Caco-2 (cell line): Measurements from ENCODE around the gene NPAT. TPM values are rescaled to one million over a fixed set of nuclear protein-coding genes. Genes with fewer than 3 reads are reported as not detected.

Source experiments
- BruUV-seq: library from RNA; stranded (reverse); fragments of 400-500 nt; replicated peaks from 2 replicates; lab custom pipeline; 2021; lab: Mats Ljungman, UMichigan
- CTCF ChIA-PET: fragments of 300-600 bp; sonication (Branson Sonifier 250); formaldehyde crosslinking; loops from one replicate; lab custom pipeline; 2022; ENCODE audit warnings: antibody characterized with exemption; lab: Charles Lee
- POLR2A ChIA-PET: fragments of 300-600 bp; sonication (Branson Sonifier 250); formaldehyde crosslinking; loops from one replicate; lab custom pipeline; 2022; ENCODE audit warnings: antibody characterized with exemption; lab: Charles Lee
- DNase-seq, 2 experiments: peaks; one replicate each; pipeline versions ENCODE4 v3.0.0 to v3.0.0-alpha.2; 2020 to 2022
- H3K27me3 ChIP-seq: replicated peaks from 2 replicates; pipeline ENCODE4 v1.6.0; 2011; ENCODE audit warnings: low read length; ENCODE audit not compliant: control insufficient read depth, insufficient read depth
- H3K36me3 ChIP-seq: 2 replicates; pipeline ENCODE4 v1.5.1; 2011; ENCODE audit warnings: low read length; ENCODE audit not compliant: control insufficient read depth, insufficient read depth
- H3K4me1 ChIP-seq: fragments of 250-450 bp; sonication (Bioruptor Pico); 2 replicates; pipeline ENCODE4 v1.5.1; 2020; ENCODE audit warnings: mild to moderate bottlenecking
- H3K4me3 ChIP-seq: 2 replicates; pipeline ENCODE4 v1.5.1; 2011; ENCODE audit warnings: low read depth, mild to moderate bottlenecking, control low read depth, low read length
- H3K9me3 ChIP-seq: fragments of 250-450 bp; sonication (Bioruptor Pico); 2 replicates; pipeline ENCODE4 v1.5.1; 2020; ENCODE audit warnings: mild to moderate bottlenecking, moderate library complexity
- H3K27ac Mint-ChIP-seq: one replicate; pipeline ENCODE4 v1.8.0; 2022; ENCODE audit warnings: mixed read lengths; ENCODE audit not compliant: unreplicated experiment
- H3K27me3 Mint-ChIP-seq: one replicate; pipeline ENCODE4 v1.8.0; 2022; ENCODE audit warnings: mixed read lengths; ENCODE audit not compliant: insufficient read depth, unreplicated experiment
- H3K36me3 Mint-ChIP-seq: one replicate; pipeline ENCODE4 v1.8.0; 2022; ENCODE audit warnings: mild to moderate bottlenecking, mixed read lengths; ENCODE audit not compliant: insufficient read depth, unreplicated experiment
- H3K4me1 Mint-ChIP-seq: one replicate; pipeline ENCODE4 v1.8.0; 2022; ENCODE audit warnings: low read depth, mixed read lengths; ENCODE audit not compliant: unreplicated experiment
- H3K4me3 Mint-ChIP-seq: one replicate; pipeline ENCODE4 v1.8.0; 2022; ENCODE audit warnings: mild to moderate bottlenecking, moderate library complexity, mixed read lengths; ENCODE audit not compliant: unreplicated experiment
- H3K9me3 Mint-ChIP-seq: one replicate; pipeline ENCODE4 v1.8.0; 2022; ENCODE audit warnings: mixed read lengths; ENCODE audit not compliant: unreplicated experiment
- intact Hi-C: fragments of 100-400 bp; cut with micrococcal nuclease; formaldehyde crosslinking; loops from one replicate; pipeline ENCODE4 v1.10.0; 2022; ENCODE audit not compliant: unreplicated experiment
- total RNA-seq: library from RNA; stranded (reverse); gene quantifications from 2 replicates; pipeline ENCODE4 v1.2.3, GENCODE V29; 2022
- TF ChIP-seq, protein P1 (sequence below), 2 experiments: fragments of 200-600 bp in 1 of 2; IDR thresholded peaks; 1 replicate in 1 of 2; 2 replicates in 1 of 2; pipeline versions ENCODE4 v1.5.1 to v1.8.0; 2011 to 2022; ENCODE audit warnings: antibody characterized with exemption in 1 of 2, control low read depth in 1 of 2, inconsistent platforms in 1 of 2, low read depth in 1 of 2, low read length in 1 of 2, mild to moderate bottlenecking in 1 of 2, moderate library complexity in 1 of 2; ENCODE audit not compliant: insufficient read depth in 1 of 2, severe bottlenecking in 1 of 2, unreplicated experiment in 1 of 2

The NPAT gene
- total RNA-seq, 1 experiment from 2014 or later = 29.5 TPM

DNA sequence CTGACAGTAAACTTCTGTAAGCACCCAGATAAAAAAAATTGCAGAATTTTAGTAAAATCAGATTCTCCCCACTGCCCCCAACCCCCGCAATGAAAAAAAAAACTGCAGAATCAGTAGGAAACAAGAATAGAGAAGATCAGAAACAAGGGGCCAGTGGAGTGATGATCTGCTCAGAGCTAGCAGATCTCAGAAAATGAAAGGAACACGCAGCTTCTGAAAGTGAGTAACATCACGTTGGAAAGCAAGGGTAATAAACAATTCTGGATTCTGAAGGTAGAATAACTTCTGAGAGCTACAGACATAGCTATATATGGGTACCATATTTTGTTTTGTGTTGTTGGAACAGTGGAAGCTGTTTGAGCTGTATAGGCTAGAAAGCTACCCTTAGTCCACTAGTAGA, 77.8 kb downstream of the NPAT start:
- intact Hi-C loops = no loop called here
- H3K27ac Mint-ChIP-seq = no peak overlapping the region
- ChIA-PET CTCF (interaction anchor here (0.7 kb wide), 1 partner anchor 1196 kb away, joined by 5 read pairs; no protein-coding TSS in a partner anchor), POLR2A (interaction anchor here (0.6 kb wide), 1 partner anchor 77 kb away, joined by 4 read pairs; no protein-coding TSS in a partner anchor)
- Histone ChIP-seq H3K36me3 (peaks cover 3% of the 10 kb centered on the region), H3K4me3 (no peak overlapping the region), H3K4me1 (no peaks in the 10 kb centered on the region), H3K9me3 (no peaks in the 10 kb centered on the region), H3K27me3 (no peaks in the 10 kb centered on the region)
- no peaks in the 10 kb centered on the region for H3K27me3 Mint-ChIP-seq
- no peaks in the 10 kb centered on the region for H3K9me3 Mint-ChIP-seq
- DNase-seq = no peak
- no TSS peak for BruUV-seq
- peaks cover 77% of the 10 kb centered on the region for H3K36me3 Mint-ChIP-seq
- TF ChIP-seq, protein P1, sequence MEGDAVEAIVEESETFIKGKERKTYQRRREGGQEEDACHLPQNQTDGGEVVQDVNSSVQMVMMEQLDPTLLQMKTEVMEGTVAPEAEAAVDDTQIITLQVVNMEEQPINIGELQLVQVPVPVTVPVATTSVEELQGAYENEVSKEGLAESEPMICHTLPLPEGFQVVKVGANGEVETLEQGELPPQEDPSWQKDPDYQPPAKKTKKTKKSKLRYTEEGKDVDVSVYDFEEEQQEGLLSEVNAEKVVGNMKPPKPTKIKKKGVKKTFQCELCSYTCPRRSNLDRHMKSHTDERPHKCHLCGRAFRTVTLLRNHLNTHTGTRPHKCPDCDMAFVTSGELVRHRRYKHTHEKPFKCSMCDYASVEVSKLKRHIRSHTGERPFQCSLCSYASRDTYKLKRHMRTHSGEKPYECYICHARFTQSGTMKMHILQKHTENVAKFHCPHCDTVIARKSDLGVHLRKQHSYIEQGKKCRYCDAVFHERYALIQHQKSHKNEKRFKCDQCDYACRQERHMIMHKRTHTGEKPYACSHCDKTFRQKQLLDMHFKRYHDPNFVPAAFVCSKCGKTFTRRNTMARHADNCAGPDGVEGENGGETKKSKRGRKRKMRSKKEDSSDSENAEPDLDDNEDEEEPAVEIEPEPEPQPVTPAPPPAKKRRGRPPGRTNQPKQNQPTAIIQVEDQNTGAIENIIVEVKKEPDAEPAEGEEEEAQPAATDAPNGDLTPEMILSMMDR (IDR thresholded peaks at IDR 0.05; ENCODE audit: insufficient read depth in 1 of 2, low read depth in 1 of 2, low read length in 1 of 2, severe bottlenecking in 1 of 2, unreplicated experiment in 1 of 2) = no peak
- H3K4me3 Mint-ChIP-seq = no peak overlapping the region
- H3K4me1 Mint-ChIP-seq = no peaks in the 10 kb centered on the region

DNA sequence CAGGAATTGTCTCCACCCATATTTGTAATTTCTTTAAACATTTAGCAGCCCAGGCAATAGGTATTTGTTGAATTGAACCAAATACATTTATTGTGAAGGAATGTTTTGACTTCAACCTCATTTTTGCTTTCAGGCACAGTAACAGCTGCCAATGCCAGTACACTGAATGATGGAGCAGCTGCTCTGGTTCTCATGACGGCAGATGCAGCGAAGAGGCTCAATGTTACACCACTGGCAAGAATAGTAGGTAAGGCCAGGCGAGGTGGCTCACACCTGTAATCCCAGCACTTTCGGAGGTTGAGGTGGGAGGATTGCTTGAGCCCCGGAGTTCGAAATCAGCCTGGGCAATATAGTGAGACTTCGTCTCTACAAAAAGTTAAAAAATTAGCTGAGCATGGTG, 80.1 kb downstream of the NPAT start:
- CTCF ChIA-PET = interaction anchor here (0.6 kb wide), 1 partner anchor 508 kb away, joined by 3 read pairs; no protein-coding TSS in a partner anchor
- no peaks in the 10 kb centered on the region for H3K4me1 Mint-ChIP-seq
- H3K36me3 ChIP-seq = peaks cover 2% of the 10 kb centered on the region

DNA sequence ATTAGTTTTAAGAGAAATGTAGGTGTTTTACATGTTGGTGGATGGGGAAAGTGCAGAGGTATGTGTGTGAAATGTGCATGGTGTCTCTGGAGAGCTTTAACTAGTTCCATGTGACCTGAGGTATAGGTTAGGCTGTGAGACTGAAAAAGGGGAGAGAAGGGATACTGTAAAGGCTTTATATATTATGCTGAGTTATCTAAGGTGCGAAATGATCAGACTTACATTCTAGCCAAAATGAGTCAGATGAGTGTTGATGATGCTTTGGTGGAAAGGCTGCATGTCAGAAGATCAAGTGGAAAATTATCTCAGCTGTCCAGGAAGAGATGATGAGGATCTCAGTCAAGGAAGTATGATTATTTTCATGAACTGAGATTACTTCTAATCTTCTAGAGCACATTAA, 85.2 kb downstream of the NPAT start:
- intact Hi-C loops = no loop called here
- POLR2A ChIA-PET = interaction anchor here (0.6 kb wide), 1 partner anchor 328 kb away, joined by 10 read pairs; no protein-coding TSS in a partner anchor
- H3K4me1 Mint-ChIP-seq = no peaks in the 10 kb centered on the region
- Histone ChIP-seq H3K4me1 (no peaks in the 10 kb centered on the region), H3K9me3 (no peaks in the 10 kb centered on the region), H3K27me3 (no peaks in the 10 kb centered on the region), H3K4me3 (no peak overlapping the region), H3K36me3 (peaks cover 3% of the 10 kb centered on the region; the same call in 1 of the 2 replicates)
- H3K36me3 Mint-ChIP-seq = peaks cover 47% of the 10 kb centered on the region
- no TSS peak for BruUV-seq
- no peaks in the 10 kb centered on the region for H3K27me3 Mint-ChIP-seq
- H3K9me3 Mint-ChIP-seq = no peaks in the 10 kb centered on the region
- TF ChIP-seq, protein P1 (IDR thresholded peaks at IDR 0.05; ENCODE audit: insufficient read depth in 1 of 2, low read depth in 1 of 2, low read length in 1 of 2, severe bottlenecking in 1 of 2, unreplicated experiment in 1 of 2) = no peak
- no peak overlapping the region for H3K27ac Mint-ChIP-seq
- CTCF ChIA-PET = interaction anchor here (2.2 kb wide), 1 partner anchor 18 kb away, joined by 5 read pairs; no protein-coding TSS in a partner anchor
- no peak for DNase-seq
- no peak overlapping the region for H3K4me3 Mint-ChIP-seq

More for the DNA sequence above, 80.1 kb downstream of the NPAT start:
- Mint-ChIP-seq H3K27ac (no peak overlapping the region), H3K36me3 (peaks cover 69% of the 10 kb centered on the region), H3K9me3 (no peaks in the 10 kb centered on the region), H3K27me3 (no peaks in the 10 kb centered on the region), H3K4me3 (no peak overlapping the region)
- TF ChIP-seq, protein P1 (IDR thresholded peaks at IDR 0.05; ENCODE audit: insufficient read depth in 1 of 2, low read depth in 1 of 2, low read length in 1 of 2, severe bottlenecking in 1 of 2, unreplicated experiment in 1 of 2) = no peak
- DNase-seq = no peak
- no peaks in the 10 kb centered on the region for H3K9me3 ChIP-seq
- no peaks in the 10 kb centered on the region for H3K4me1 ChIP-seq
- H3K4me3 ChIP-seq = no peak overlapping the region
- intact Hi-C loops = no loop called here
- POLR2A ChIA-PET = no interaction called here
- no TSS peak for BruUV-seq
- no peaks in the 10 kb centered on the region for H3K27me3 ChIP-seq
